Lower leg skin (tissue), 3 donors: Measurements from ENCODE around the gene TDP2.

Source experiments
- CTCF ChIP-seq, 3 donors: fragments of 450-650 bp; IDR thresholded peaks; one replicate each; pipeline ENCODE4 v1.5.1; 2016; ENCODE audit warnings: antibody characterized with exemption in 3 of 3, mild to moderate bottlenecking in 3 of 3, moderate library complexity in 2 of 3
- POLR2A ChIP-seq, 2 donors: fragments of 450-650 bp; IDR thresholded peaks; one replicate each; pipeline ENCODE4 v1.6.1; 2016 to 2017; ENCODE audit warnings: antibody characterized with exemption in 2 of 2, mild to moderate bottlenecking in 1 of 2, moderate library complexity in 1 of 2

- TF ChIP-seq CTCF (IDR thresholded peaks at IDR 0.05), result no peak
- TF ChIP-seq POLR2A (IDR thresholded peaks at IDR 0.05), result no peak
Measured at GRCh38 chr6:24649691-24650090, 17.0 kb downstream of the TDP2 start.
